Parathyroid adenoma (tissue), 2 donors: ENCODE measurements around the gene TMUB1.

Experiments
- H2AFZ ChIP-seq: fragments of 300-600 bp; sonication (generic); one replicate; pipeline ENCODE4 v1.7.0; 2017; ENCODE audit warnings: antibody characterized with exemption, mild to moderate bottlenecking
- H3K27ac ChIP-seq: fragments of 300-600 bp; sonication (generic); one replicate; pipeline ENCODE4 v1.7.0; 2017
- H3K27me3 ChIP-seq: fragments of 300-600 bp; sonication (generic); one replicate; pipeline ENCODE4 v1.7.0; 2017; ENCODE audit warnings: low read length; ENCODE audit not compliant: control insufficient read depth, insufficient read depth
- H3K36me3 ChIP-seq: fragments of 300-600 bp; sonication (generic); one replicate; pipeline ENCODE4 v1.7.0; 2017; ENCODE audit warnings: low read length; ENCODE audit not compliant: control insufficient read depth, insufficient read depth
- H3K4me1 ChIP-seq: fragments of 300-600 bp; sonication (generic); one replicate; pipeline ENCODE4 v1.7.0; 2017; ENCODE audit warnings: control low read depth
- H3K4me2 ChIP-seq: fragments of 300-600 bp; sonication (generic); one replicate; pipeline ENCODE4 v1.7.0; 2017; ENCODE audit warnings: low read length
- H3K4me3 ChIP-seq: fragments of 300-600 bp; sonication (generic); one replicate; pipeline ENCODE4 v1.7.0; 2017; ENCODE audit warnings: low read depth, low read length
- H3K79me2 ChIP-seq: fragments of 300-600 bp; sonication (generic); one replicate; pipeline ENCODE4 v1.7.0; 2017; ENCODE audit warnings: control low read depth
- H3K9ac ChIP-seq: fragments of 300-600 bp; sonication (generic); one replicate; pipeline ENCODE4 v1.7.0; 2017; ENCODE audit warnings: mild to moderate bottlenecking
- H3K9me3 ChIP-seq: fragments of 300-600 bp; sonication (generic); one replicate; pipeline ENCODE4 v1.7.0; 2017; ENCODE audit warnings: low read length; ENCODE audit not compliant: control insufficient read depth
- CTCF ChIP-seq: fragments of 300-600 bp; sonication (generic); IDR thresholded peaks from one replicate; pipeline ENCODE4 v1.7.0; 2017; ENCODE audit warnings: antibody characterized with exemption, mild to moderate bottlenecking
- donor health status: primary hyperparathyroidism.

TMUB1 gene

GRCh38 chr7:151060113-151060415, 23.2 kb downstream of the TMUB1 start:
- H3K27me3 ChIP-seq, result no peaks in the 10 kb centered on the region
- peak overlapping the region; percentile 91 for H3K4me2 ChIP-seq
- no peaks in the 10 kb centered on the region for H3K36me3 ChIP-seq
- H3K9ac ChIP-seq, result peak overlapping the region; percentile 78
- H3K27ac ChIP-seq, result peak overlapping the region; percentile 100
- peaks cover 51% of the 10 kb centered on the region for H3K4me1 ChIP-seq
- peak; percentile 1 for TF ChIP-seq CTCF
- no peaks in the 10 kb centered on the region for H3K9me3 ChIP-seq
- H2AFZ ChIP-seq, result peak overlapping the region; percentile 87
- peak overlapping the region; percentile 87 for H3K4me3 ChIP-seq
- H3K79me2 ChIP-seq, result peaks cover 2% of the 10 kb centered on the region

- Histone ChIP-seq H3K4me2 (peak within 1 kb of the TSS; percentile 91), H3K4me1 (peaks cover 46% of the 10 kb centered on the region), H3K4me3 (peak within 1 kb of the TSS; percentile 87), H3K36me3 (no peaks in the 10 kb centered on the region), H3K27me3 (no peaks in the 10 kb centered on the region), H3K79me2 (peaks cover 2% of the 10 kb centered on the region), H3K27ac (peak within 1 kb of the TSS; percentile 100), H2AFZ (peak within 1 kb of the TSS; percentile 87), H3K9me3 (no peaks in the 10 kb centered on the region), H3K9ac (peak within 1 kb of the TSS; percentile 78)
- peak; percentile 61 for TF ChIP-seq CTCF
Measured at GRCh38 chr7:151059367-151060112, 23.8 kb downstream of the TMUB1 start, which contains the start of gene SLC4A2. TSS of gene SLC4A2 (plus strand) at chr7:151059589. CDS start at chr7:151061988, 2,399 bp downstream.

- H3K9ac ChIP-seq, result peak overlapping the region; percentile 37
- no peaks in the 10 kb centered on the region for H3K36me3 ChIP-seq
- H3K4me2 ChIP-seq, result peak overlapping the region; percentile 91
- no peaks in the 10 kb centered on the region for H3K27me3 ChIP-seq
- H3K9me3 ChIP-seq, result no peaks in the 10 kb centered on the region
- peak overlapping the region; percentile 100 for H3K27ac ChIP-seq
- H3K4me3 ChIP-seq, result peak overlapping the region; percentile 87
- H3K79me2 ChIP-seq, result peaks cover 2% of the 10 kb centered on the region
- peaks cover 40% of the 10 kb centered on the region for H3K4me1 ChIP-seq
- no peak for TF ChIP-seq CTCF
- H2AFZ ChIP-seq, result peak overlapping the region; percentile 87
Measured at GRCh38 chr7:151058781-151059366, 24.4 kb downstream of the TMUB1 start.

- H3K27me3 ChIP-seq, result no peaks in the 10 kb centered on the region
- TF ChIP-seq CTCF, result no peak
- no peaks in the 10 kb centered on the region for H3K36me3 ChIP-seq
- peaks cover 34% of the 10 kb centered on the region for H3K4me1 ChIP-seq
- H3K4me2 ChIP-seq, result peak overlapping the region; percentile 91
- peaks cover 2% of the 10 kb centered on the region for H3K79me2 ChIP-seq
- H3K9me3 ChIP-seq, result no peaks in the 10 kb centered on the region
- H3K9ac ChIP-seq, result peak overlapping the region; percentile 37
- H3K4me3 ChIP-seq, result peak overlapping the region; percentile 87
- peak overlapping the region; percentile 100 for H3K27ac ChIP-seq
- H2AFZ ChIP-seq, result peak overlapping the region; percentile 87
Measured at GRCh38 chr7:151057989-151058780, 25.1 kb downstream of the TMUB1 start.
